Epidermal melanocyte (primary cell): Measurements from ENCODE around the gene PTPRJ.

ENCODE experiments used
- DNase-seq: peaks from one replicate; pipeline ENCODE4 v3.0.0; 2011; ENCODE audit warnings: low spot score; ENCODE audit not compliant: insufficient read length

PTPRJ gene

DNA sequence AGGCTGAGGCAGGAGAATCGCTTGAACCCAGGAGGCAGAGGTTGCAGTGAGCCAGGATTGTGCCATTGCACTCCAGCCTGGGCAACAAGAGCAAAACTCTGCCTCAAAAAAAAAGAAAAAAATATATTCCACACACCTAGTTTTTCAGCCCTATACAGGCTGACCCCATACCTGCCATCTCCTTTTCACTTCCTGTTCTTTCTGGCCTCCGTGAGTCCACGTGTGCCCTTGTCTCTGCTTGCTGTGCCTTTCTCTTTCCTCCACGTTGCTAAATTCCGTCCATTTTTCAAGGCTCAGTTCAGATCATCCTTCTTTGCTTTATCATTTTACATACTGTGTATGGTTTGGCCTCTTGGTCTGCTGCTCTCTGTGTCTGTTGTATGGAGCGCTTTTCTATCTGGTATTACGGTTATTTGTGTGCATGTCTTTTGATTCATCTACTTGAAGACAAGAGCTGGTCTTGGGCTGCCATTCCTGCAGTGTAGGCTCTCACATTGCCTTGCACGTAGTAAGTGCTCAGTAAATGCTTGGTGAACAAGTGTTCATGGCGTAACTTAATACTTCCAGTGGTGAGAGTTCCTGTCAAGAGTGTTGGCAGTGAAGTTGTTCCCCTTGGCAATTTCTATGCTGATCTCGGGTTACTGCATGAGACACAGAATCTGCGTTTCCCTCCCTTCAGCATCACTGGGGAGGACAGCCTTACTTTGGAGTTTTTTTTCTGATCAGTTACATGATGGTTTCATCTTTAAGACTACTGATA, 57.5 kb downstream of the PTPRJ start:
- DNase-seq: no peak

DNA sequence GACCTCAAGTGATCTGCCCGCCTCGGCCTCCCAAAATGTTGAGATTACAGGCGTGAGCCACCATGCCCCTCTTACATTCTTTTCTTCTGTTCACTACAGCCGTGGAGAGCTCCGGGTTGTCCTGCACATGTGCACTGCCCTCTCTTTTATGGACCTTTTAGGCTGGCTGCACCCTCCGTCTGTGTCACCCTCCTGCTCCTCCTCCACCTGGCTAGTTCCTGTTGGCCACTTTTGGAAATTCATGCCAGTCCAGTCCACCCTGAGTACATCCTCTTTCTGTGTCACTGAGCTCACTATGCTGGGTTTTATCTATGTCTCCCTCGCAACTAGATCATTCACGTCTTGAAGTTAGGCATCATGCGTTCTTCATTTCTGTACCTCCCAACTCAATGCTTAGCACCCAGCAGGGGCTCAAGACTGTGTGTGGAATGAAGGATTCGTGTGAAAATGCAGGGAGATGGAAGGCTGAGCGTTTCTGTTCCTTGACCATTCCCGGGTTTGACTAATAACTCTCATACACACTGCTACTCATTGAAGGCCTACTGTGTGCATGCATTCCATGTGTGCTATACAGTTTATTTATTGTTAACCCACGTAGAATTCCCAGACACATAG, 60.6 kb downstream of the PTPRJ start:
- no peak for DNase-seq

DNA sequence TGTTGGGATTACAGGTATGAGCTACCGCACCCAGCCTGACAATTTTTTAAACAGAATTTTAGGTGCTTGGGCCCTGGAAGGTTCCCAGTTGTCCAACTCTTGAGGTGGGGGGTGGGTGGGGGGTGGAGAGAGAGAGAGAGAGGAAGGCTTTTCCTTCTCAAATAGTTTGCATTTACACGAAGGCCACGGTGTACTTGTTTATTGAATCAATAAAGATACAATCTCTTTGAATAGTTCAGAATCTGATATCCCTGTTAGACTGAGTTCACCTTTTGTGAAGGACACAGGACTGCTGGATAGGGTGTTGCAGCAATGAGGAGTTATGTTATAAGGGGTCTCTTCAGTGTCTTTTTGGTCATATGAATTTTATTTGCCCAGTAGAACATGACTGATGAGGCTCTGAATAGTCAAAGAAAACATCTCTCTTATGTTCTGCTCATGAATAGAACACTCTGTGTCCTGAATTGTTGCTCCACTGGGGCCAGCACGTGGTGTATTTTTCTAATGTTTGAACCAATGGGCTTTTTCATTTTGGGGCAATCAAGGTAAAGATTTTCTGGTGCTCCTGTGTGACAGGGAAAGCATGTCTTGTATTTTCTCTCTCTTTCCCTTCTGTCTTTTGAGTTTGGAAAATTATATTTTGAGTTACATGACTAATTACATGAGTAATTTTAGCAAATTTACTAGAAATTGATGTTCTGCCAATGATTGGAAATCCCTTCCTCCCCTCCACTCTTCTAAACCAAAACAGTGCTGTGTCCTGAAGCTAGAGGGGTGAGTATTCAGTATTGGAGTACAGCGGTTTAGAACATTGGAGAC, 61.7 kb downstream of the PTPRJ start:
- DNase-seq: peak; percentile 40

DNA sequence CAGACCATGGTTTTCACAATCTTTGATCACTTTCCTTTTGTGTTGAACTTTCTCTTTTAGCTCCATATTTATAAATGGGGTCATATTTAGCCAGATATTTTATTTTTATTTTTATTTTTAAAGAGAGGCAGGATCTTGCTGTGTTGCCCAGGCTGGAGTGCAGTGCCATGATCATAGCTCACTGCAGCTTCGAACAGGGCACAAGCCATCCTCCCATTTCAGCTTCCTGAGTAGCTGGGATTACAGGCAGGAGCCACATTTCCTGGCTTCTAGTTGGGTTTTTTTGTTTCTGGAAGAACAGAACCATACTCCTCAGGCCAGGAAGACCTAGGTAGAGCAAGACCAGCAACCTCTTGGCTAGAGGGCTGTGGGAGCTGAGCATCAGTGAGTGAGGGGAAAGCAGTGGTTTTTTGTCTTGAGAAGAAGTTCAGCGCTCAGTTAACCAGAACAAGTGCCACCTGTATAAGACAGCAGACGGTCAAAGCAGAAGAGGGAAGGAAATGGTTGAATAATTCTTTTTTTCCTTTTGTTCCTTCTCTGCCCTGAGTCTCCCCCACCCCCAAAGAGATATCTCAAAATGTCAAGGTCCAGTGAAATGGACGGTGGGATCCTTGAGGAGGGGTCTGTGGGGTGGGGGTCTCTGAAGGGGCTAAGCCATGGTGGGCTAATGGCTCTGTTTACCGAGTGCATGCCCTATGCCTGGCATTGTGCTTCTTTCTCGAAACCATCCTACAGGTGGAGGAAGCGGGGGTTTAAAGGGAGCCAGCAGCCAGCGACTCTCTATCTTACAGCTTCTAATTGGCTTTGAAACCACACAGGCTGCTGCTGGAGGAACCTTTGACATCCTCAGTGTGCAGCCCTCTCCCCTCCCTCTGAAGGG, 63.0 kb downstream of the PTPRJ start:
- no peak for DNase-seq

DNA sequence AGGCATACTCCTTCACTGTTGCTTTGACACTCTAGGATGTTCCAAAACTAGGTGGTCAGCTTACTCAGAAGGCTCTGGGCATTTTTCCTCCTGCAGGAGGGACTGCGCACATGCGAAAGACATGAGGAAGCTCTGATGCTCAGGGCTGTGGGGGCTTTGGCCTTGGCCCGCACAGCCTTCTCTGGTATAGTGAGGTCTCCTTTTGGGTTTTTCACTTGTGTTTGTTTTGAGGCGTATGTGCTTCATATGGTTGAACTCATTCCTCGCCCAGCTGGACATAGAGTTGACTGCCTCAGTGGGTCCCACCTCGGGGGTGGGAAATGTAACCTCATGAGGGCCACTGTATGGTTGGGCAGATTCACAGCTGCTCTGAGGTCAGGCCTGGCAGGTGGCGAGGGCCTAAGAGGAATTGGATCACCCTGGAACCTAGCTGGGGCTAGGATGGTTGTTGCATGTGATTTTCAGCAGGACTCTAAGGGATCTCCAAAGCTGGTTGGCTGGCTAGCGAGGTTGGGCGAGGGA, 63.7 kb downstream of the PTPRJ start:
- no peak for DNase-seq

DNA sequence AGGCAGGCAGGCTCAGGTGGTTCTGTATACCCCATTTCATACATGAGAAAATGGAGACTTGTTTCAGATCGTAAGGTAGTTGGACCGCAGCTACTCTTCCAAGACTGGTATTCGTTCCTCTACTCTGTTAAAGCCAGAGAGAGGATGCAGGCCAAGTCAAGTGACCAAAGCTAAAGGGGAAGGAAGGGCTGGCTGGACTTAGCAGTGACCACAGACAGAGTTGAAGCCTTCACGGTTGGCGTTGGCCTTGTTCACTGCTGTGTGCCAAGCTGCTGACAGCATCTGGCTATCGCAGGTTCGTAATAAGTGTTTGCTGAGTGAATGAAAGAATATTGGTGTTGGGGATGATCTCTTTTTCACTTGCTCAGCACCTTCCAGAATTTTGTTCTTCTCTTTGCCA, 64.2 kb downstream of the PTPRJ start:
- DNase-seq: no peak

DNA sequence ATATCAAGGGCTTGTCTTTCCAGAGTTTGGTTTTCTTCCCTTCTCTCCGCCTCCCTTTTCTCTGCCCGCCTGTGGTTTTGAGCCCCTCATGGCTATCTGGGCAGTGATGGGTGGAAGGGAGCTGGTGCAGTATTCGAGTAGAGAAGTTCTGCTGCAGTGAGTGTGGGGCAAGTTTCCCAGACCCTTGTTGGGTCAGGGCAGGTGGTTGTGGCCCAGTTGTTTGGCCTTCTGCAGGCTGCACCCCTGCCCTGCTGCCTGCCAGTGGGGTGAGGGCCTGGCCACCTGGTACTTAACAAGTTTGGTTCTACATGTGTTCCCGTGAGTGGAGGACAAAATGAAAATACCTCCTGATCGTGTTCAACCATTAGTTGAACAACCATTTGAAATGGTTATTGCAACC, 65.2 kb downstream of the PTPRJ start:
- no peak for DNase-seq

DNA sequence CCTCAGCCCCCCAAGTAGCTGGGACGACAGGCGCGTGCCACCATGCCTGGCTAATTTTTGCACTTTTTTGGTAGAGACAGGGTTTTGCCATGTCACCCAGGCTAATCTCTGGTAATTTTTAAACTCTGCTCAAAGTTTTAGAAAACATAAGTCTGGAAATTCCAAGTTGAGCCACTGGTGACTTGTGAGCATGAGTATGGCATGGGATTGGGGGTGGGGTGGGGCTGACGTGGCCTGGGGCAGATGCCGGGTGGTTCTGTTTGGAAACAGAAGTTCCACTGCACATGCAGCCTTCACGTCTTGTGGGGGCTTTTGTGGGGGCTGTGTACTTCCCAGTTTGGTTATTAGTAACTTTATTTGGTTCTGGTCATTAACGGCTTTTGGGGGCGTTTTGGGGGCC, 67.3 kb downstream of the PTPRJ start:
- DNase-seq: peak; percentile 44

DNA sequence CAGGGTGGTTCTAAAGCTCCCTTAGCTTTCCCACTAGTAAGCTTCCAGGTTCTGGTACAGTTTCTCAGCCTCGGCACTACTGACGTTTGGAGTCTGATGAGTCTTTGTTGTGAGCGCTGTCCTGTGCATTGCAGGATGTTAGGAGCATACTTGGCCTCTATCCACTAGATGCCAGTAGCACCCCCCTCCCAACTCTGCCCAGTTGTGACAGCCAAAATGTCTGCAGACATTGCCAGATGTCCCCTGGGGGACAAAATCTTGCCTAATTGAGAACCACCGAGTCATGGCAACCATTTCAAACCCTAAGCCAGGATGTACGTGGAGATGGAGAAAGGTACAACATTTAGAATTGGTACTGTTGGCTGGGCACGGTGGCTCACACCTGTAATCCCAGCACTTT, 68.7 kb downstream of the PTPRJ start:
- no peak for DNase-seq

DNA sequence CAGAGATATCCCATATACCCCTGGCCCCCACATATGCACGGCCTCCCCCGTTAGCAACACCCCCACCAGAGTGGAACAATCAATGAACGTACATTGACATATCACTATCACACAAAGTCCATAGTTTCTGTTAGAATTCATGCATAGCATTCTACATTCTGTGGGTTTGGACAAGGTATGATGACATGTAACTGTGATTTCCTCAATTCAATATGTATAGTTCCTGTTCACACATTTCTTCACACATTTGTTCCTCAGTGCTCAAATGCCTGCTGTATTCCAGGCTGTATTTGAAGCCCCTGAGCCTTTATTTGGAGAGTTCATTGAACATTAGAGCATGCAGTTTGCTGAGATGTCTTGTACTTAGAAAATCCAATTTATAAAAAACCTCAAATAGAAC, 69.9 kb downstream of the PTPRJ start:
- DNase-seq: no peak

DNA sequence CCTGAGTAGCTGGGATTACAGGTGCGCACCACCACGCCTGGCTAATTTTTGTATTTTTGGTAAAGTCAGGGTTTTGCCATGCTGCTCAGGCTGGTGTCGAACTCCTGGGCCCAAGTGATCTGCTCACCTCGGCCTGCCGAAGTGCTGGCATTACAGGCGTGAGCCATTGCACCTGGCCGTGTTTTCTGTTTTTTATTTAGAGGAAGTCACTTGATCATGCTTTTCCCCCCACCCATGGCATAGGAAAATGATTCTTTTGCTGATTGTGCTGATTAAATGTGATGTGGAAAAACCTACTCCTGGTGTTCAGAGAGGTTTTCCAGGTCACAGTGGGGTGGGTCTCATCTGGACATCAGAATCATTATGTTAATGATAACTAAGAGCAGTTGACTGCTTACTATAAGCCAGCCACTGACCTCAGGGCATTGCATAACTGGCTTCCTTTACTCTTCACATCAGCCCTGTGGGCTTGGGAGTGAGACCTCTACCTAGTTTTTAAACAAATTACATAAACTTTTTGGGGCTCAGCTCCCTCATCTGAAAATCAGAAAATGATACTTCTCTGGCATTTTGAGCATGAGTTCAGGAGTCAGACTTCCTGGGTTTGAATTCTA, 71.0 kb downstream of the PTPRJ start:
- DNase-seq: no peak

DNA sequence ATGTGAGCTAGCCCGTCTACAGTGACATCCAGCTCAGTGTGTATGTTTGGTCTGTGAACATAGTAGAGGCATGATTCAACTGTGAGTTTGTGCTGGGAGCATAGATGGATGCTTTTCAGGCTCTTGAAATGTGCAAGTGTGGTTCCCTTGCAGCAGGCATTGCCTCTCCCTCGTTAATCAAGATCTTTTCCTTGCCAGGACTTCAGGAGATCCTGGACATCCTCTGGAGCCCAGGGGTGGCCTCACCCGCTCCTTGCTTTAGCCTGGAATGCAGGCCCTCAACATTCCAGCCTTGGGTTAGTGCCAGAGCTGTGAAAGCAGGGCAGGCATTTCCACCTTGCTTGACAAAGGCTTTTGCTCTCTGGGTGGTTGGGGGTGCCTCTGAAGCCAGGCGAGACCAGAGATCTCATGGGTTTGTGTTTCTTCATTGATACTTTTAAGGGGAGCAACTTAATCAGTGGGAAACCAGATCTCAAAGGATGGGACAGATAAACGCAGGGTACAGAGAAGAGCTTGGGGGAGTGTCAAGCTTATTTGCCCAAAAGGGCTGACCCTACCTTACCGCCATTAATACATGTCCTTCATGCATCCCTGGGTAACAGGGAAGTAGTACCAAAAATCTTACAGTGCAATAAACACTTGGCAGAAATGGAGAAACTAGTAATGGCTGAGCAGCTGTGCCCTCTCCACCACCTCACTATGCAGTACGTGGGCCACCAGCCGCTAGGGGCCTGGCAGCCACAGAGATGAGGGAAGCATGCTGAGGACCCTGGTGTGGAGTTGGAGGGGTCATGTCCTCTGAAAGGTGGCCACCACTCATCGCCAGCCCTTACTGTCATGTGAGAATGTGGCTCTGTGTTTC, 72.1 kb downstream of the PTPRJ start:
- DNase-seq: no peak

DNA sequence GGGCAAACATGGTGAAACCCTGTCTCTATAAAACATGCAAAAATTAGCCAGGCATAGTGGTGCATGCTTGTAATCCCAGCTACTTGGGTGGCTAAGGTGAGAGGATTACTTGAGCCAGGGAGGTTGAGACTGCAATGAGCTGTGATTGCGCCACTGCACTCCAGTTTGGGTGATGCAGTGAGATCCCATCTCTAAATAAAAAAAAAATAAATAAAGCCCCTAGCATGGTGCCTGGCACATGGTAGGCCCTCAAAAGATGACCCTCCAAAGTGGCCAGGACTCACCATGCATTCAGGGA, 74.6 kb downstream of the PTPRJ start:
- no peak for DNase-seq

DNA sequence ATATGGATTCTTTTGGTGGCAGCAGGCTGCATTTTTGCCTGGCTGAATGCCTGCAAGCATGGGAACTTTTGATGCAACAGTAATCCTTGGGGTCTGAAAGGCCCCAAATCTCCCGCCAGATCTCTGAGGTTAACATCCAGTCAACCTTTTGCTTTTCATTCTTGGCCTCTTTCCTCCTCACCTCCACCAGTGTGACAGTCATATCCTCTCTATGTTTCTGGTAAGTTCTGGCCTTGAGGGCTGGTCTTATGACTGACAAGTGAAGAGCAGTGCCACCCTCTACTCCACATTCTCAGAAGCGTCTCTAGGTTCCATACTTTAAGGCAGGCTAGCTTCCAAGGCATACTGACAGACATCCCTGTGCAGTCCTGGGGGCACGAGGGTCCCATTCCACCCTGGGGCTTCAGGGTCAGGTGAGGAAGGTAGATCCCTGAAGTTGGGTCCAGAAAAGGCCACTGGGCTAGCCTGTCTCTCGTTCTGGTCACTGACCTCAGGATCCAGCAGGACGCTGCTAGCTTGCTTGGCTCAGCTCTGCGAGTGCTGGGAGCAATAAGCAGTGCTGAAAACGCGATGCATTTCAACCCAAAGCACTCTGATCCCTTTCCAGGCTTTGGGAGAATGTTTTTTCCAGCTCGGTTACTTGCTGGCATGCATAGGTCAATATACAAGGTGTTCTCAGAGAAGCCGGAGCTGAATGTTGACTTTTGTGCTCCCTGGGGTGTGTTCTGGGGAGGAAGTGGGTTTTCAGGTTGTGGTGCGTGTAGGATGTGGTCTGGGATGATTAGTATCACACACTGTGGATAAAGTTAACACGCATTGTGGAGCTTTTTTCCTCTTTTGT, 75.2 kb downstream of the PTPRJ start:
- no peak for DNase-seq

DNA sequence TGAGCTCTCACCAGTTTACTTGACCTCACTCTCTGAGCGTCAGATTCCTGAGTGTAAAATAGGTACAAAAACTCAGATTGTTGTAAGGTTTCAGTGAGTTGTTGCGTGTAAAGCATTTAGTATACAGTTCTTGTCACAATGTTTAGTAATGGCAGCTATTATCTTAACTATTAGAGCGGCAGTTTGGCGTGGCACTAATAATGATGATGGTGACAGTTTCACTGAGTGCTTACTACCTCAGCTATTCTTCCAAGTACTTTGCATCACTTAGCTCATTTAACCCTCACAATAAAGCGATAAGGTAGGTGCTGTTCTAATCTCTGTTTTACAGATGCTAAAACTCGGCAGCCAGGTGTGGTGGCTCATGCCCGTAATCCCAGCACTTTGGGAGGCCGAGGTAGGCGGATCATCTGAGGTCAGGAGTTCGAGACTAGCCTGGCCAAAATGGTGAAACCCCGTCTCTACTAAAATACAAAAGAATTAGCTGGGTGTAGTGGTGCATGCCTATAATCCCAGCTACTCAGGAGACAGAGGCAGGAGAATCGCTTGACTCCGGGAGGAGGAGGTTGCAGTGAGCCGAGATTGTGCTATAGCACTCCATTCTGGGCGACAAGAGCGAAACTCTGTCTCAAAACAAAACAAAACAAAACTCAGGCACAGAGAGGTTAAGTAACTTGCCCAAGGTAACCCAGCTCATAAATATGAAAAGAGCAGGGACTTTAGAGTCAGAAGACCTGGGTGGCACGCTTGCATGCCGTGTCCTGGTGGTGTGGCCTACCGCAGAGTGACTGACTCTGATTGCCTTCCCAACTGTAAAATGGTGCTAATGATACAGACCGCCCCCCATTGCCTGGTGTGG, 76.2 kb downstream of the PTPRJ start:
- no peak for DNase-seq

DNA sequence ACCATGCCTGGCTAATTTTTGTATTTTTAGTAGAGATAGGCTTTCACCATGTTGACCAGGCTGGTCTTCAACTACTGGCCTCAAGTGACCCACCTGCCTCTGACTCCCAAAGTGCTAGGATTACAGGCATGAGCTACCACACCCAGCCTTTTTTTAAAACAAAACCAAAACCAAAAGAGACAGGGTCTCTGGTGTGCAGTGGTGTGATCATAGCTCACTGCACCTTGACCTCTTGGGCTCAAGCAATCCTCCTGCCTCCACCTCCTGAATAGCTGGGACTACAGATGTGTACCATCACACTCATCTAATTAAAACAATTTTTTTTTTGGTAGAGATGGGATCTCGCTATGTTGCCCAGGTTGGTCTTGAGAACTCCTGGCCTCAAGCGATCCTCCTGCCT, 77.7 kb downstream of the PTPRJ start:
- DNase-seq: no peak

DNA sequence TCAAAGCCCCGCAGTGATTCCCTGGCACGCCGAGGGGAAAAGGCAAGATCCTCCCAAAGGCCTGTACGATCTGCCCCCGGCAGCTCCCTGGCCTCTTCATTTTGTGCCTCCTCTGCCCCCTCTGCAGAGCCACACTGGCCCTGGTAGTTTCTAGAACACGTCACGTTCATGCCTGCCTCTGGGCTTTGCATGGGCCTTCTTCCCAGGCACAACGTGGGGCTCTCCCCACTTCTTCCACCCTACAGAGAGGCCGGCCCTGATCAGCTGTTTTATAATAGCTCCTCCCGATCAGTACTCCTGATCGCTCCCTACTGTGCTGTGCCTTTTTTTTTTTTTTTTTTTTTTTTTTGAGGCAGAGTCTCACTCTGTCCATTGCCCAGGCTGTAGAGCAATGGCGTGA, 78.4 kb downstream of the PTPRJ start:
- DNase-seq: no peak

DNA sequence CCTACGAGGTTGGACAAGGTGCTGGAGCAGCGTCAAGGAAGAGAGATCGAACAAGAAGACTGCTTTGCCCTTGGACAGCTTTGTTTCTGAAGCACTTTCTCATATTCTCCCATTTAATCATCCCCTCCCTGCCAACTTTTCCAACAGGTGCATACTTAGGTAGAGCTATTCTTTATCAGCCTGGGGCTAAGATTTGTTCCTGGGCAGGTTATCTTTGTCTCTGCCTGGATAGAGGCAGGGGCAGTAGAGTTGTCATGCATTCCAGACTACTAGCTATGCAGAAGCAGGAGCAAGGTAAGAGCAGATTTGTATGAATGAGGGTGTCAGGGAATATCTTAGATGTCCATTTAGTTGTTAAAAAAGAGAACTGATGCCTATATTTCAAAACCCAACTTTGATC, 82.3 kb downstream of the PTPRJ start:
- DNase-seq: no peak
